Middle frontal gyrus (tissue), 1 donor: ENCODE data around the gene PXT1.
A peak's percentile ranks its signal among the peaks of the same experiment; 100 is the strongest.
"Not testable (repeated sequence)": the region's sequence is repeated elsewhere in the genome, so short reads cannot be mapped to it uniquely, and the experiment has no call there.

Source experiments
- DNase-seq: peaks from one replicate; pipeline ENCODE4 v3.0.0-alpha.2; 2015; ENCODE audit warnings: low spot score; ENCODE audit errors: extremely low spot score

The PXT1 gene, protein sequence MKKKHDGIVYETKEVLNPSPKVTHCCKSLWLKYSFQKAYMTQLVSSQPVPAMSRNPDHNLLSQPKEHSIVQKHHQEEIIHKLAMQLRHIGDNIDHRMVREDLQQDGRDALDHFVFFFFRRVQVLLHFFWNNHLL

GRCh38 chr6:36442671-36443470 is at the start of gene PXT1, which contains the start of gene KCTD20:
PXT1 (minus strand) TSS chr6:36442854; CDS start chr6:36426082, 16,772 bp downstream.
KCTD20 (plus strand) TSS chr6:36443000; CDS start chr6:36470098, 27,098 bp downstream.
- peak; percentile 81 for DNase-seq

- no peak for DNase-seq
Observed at GRCh38 chr6:36492092-36492491, 49.4 kb upstream of the PXT1 start.

DNA sequence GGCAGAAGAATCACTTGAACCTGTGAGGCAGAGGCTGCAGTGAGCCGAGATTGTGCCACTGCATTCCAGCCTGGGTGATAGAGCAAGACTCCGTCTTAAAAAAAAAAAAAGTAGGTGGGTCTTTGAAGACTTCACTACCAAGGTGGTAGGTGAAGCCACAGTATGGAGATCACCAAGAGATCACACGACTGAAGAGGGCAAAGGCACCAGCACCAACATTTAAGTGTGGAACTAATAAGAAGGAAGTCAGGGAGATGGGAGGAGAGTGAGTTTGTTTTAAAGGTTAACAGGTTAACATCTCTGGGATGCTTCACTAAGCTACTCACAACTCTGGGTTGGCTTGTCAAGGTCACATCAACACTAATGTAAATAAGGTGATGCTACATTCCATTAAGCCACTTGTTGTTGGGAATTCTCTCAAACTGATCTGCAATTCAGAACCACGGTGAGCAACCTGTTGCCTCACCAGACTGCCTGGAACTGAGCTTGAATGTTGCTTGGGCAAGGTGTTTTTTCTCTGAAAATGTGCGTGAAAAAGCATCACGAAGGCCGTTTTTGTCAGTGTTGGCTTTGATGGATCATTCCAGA is 48.8 kb upstream of the PXT1 start:
- DNase-seq = no peak

DNA sequence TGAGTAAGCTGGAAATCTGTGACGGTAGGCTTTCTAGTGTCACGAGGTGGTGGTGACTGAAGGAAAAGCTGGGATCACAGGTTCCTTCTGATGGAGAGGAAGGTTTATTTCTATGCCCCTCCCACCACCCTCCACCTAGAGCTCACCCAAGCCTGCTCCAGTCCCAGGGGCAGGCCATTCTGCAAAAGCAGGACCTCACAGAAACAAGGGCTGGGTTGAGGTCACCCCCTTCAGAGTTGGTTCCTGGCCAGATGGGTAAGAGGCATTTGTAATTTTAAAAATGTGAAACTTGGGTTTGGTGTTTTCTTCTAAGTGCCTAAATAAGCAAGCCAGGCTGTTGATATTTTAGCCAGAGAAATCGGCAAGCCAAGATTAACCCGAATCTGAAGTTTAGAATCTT is 46.8 kb upstream of the PXT1 start:
- DNase-seq = no peak

DNA sequence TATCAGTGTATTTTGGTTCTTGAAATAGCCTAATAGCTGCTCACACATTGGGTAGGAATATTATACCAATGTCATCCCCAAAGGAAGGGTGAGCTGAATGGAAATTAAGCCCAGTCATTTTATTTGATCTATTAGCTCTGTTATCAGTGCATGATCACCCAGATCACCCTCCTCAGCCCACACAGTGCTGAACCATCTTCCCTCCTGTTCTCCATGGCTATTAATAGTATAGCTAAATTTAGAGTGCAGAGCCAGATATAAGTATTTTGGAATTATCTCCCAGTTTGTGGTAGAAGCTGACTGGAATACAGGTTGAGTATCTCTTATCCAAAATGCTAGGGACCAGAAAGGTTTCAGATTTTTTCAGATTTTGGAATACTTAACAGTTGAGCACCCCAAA is 45.6 kb upstream of the PXT1 start:
- DNase-seq = no peak

- no peak for DNase-seq
Observed at GRCh38 chr6:36487698-36488097, 45.0 kb upstream of the PXT1 start.

DNA sequence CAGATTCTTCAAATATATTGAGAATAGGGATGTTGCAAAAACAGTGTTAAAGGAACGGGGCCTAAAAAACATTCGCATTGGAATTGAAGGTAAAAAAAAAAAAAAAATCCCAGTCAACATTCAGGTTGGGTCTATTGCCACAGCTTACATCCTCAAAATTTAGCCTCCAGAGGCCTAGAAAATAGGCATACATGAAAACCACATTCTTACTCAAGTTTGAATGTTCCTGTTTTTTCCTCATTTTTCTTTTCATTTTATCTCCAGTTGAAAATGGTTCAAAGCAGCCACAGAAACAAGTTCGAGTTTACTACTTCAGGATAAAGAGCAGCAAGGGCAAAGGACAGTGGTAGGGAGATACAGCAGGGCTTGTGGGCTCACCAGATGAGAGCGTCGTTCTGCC is 42.1 kb upstream of the PXT1 start:
- no peak for DNase-seq

DNA sequence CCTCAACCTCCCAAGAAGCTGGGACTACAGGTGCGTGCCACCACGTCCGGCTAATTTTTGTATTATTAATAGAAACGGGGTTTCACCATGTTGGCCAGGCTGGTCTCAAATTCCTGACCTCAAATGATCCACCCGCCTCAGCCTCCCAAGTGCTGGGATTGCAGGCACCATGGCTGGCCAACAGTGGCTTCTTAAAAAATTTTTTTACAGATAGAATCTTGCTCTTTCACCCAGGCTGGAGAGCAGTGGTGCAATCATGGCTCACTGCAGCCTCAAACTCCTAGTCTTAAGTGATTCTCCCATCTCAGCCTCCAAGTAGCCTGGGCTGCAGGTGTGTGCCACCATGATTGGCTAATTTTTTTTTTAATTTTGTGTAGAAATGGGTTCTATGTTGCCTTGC is 40.7 kb upstream of the PXT1 start:
- not testable (repeated sequence) for DNase-seq

DNA sequence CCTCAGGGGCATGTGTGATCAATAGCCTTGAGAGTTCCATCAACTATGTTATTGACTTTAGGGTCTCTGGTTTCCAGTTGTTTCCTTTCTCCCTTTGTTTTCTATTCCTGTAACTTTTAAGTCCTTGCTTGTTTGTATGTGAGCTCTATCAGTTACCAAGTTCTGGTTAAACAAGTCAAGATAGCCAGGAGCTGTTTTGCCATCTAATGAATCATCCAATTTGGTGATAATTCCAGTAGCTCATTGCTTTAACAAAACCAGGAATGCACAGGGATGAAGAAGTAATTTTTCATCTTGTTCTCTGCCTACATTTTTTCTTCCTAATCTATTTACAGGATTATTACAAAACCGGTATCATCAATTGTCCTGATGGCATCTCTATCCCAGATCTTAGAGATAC is 36.6 kb upstream of the PXT1 start:
- DNase-seq = no peak

DNA sequence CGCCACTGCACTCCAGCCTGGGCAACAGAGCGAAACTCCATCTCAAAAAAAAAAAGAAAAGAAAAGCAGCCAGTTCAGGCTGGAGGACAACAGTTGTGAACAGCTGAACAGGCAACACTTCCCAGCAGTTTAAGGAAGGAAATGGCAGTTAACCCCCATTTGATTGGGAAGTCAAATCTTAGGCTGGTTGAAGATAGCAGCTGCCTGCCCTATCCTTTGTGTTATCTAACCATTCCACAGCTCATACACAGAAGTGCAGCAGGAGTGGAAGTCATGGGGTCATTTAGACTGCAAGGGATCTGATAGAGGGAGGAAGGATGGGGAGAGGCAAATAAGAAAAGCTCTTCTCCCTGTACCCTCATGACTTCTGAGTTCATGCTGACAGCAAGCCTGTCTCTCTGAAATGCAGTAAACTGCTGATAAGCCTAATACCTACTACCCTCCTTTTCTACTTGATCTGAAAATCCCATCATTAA is 35.4 kb upstream of the PXT1 start:
- DNase-seq = no peak

GRCh38 chr6:36469946-36470345 is 27.3 kb upstream of the PXT1 start:
- no peak for DNase-seq

- no peak for DNase-seq
Observed at GRCh38 chr6:36469148-36469661, 26.6 kb upstream of the PXT1 start.

DNA sequence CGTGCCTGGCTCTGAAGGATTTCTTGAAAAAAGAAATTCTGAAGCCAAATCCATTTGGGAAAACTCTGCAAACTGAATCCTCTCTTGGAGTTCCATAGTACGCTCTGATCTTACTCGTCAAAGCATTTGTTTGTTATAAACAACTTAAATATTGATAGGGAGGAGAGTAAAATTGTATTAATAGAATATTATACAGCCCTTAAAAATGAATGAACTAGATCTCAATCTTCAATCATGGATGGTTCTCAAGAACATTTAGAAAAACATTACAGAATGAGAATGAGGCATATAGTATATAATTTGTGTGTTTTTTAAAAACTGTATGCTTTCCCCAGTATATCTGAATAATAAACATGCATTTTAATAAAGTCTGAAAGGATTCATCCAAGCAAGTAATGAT is 25.0 kb upstream of the PXT1 start:
- DNase-seq = no peak

DNA sequence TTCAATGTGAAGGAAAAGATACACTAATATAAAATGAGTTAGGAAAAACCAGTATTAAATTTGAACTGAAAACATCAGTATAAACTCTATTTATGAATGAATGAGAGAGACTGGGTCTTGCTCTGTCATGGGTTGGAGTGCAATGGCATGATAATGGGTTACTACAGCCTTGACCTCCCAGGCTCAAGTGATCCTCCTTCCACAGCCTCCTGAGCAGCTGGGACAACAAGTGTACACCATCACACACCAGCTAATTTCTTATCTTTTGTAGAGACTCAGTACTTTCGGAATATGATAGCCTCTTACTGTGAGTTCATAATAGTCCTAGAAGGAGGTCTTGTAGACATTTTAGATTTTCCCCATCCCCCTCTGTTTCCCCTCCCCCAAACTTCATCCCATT is 21.6 kb upstream of the PXT1 start:
- DNase-seq = no peak

DNA sequence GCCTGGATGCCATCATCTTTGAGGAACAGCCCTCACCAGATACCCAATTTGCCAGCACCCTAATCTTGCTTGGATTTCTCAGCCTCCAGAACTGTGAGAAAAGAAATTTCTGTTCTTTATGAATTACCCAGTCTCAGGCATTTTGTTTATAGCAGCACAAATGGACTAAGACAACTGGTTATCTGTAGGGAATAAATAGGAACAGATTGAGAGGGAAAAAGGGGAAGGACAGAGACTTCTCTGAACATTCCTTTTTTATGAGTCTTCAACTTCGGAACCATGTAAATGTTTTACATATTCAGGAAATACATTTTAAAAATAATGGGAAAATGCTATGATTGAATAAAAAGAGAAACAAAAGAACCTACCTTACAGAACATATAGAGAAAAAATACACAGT is 21.0 kb upstream of the PXT1 start:
- DNase-seq = no peak

- DNase-seq = no peak
Observed at GRCh38 chr6:36461646-36462045, 19.0 kb upstream of the PXT1 start.

DNA sequence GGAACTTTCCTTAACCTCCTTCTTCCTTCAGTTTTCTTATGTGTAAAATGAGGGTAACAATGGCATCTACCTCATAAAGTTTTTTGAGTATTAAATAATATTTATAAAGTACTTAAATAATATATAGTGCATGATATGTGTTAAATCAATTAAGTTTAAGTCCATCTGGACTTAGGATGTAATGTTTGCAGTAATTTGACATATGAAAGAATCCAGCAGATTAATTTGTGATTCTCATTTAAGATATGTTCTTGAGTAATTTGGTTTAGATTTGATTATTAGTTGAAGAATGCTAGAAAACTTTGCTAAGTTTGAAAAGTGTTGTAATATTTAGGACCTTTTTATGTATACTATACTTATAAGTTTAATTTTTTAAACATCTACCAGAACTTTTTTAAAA is 18.3 kb upstream of the PXT1 start:
- DNase-seq = no peak

DNA sequence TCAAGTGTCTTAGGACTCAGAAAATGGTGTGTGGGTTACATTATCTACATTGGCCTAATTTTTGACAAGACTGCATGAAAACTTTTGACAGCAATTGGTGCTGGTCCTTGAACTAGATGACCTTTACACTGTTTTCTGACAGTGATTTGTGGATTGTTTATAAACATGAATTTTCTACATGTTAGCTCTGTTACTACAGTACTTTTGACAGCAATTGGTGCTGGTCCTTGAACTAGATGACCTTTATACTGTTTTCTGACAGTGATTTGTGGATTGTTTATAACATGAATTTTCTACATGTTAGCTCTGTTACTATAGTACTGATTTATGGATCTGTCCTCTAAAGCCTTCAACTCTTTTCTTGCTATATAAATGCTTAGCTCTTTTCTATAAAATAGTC is 16.8 kb upstream of the PXT1 start:
- no peak for DNase-seq

DNA sequence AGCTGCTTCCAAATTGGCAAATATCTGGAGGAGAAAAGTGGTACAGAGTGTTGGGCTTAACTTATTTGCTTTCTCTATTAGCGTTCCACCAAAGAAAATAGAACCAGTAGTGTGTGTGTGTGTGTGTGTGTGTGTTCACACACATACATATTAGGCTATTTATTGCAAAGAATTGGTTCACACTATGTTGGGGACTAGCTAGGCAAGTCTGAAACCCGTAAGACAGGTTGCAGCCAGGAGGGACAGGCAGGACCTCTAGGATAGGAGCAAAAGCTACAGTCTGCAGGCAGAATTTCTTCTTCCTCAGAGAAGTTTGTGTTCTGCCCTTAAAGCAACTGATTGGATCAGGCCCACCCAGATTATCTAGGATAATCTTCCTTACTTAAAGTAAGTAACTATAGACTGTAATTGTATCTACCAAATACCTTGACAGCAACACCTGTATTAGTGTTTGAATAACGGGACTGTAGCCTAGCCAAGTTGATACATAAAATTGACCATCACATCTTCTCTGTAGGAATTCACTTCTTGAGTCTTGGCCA is 12.9 kb upstream of the PXT1 start:
- no peak for DNase-seq

- DNase-seq = not testable (repeated sequence)
Observed at GRCh38 chr6:36452897-36453296, 10.2 kb upstream of the PXT1 start.

DNA sequence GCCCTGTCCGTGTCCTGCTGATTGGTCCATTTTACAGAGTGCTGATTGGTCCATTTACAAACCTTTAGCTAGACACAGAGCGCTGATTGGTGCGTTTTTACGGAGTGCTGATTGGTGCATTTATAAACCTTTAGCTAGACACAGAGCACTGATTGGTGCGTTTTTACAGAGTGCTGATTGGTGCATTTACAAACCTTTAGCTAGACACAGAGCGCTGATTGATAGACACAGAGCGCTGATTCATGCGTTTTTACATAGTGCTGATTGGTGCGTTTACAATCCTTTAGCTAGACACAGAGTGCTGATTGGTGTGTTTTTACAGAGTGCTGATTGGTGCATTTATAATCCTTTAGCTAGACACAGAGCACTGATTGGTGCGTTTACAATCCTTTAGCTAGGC is 6.5 kb upstream of the PXT1 start:
- DNase-seq = not testable (repeated sequence)

DNA sequence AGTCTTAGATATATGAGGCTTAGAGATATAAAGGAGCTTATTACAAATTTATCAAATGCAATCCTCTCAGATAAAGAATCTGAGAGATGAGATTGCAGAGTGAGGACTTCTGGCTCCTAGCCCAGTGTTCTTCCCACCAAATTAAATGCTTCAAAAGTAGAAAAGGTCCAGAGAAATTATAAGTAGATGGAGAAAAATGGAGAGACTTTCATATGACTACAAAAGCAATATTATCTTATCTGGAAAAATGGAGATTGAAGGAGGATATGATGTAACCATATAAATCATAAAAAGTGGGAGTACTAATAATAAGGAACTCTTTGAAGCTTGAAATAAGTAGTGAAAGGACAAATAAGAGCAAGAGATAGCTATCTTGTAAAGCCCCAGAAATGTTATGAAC is 3.0 kb upstream of the PXT1 start:
- no peak for DNase-seq
